HG02571 (cell line): ENCODE measurements around the gene FOXC1.

Experiments
- ATAC-seq: cut with Tn5 transposase; IDR thresholded peaks from one replicate; pipeline ENCODE4 v1.9.1; 2021; ENCODE audit warnings: mild to moderate bottlenecking, moderate library complexity; ENCODE audit not compliant: unreplicated experiment

Gene FOXC1

DNA sequence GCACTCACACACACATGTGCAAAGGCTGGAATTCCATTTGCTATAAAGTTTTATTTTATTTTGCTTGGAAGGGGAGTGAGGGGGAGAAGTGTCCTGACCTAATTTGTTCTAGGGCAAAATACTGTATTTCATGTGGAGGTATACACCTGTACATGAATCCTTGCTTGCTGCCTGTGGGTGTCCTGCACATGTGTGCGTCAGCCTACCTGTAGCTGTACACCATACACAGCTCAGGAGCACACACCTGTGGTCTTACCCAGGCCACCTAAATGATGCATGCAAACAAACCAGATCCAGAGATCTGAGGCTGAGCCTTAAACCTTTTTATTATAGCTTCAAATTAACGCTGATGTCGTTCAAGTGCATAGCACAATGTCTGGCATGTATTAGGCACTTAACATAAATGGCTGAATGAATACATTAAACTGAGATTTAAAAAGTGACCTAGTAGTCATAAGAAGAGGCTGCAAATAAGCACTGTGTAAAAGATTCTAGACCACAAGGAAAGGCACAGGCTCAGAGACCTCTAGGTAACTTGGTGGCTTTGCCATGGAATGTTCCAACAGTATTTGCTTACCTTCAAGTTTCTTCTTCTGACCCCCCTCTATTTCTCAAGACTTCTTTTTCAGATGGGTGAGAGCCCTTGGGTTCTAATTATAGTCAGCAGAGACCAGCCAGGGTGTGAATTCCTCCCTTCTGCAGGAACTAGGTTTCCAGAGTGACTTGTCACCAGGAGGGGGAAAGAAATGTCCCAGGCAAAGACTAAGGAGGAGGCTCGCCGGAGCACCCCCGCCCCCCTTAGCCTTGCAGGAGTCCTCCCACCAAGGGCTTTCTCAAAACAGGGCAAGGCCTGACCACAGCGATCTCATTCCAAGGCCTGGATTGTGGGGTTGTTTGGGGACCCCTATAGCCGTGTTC, 13.4 kb downstream of the FOXC1 start:
- ATAC-seq: no peak

GRCh38 chr6:1623769-1624057, 14.0 kb downstream of the FOXC1 start:
- ATAC-seq: no peak

DNA sequence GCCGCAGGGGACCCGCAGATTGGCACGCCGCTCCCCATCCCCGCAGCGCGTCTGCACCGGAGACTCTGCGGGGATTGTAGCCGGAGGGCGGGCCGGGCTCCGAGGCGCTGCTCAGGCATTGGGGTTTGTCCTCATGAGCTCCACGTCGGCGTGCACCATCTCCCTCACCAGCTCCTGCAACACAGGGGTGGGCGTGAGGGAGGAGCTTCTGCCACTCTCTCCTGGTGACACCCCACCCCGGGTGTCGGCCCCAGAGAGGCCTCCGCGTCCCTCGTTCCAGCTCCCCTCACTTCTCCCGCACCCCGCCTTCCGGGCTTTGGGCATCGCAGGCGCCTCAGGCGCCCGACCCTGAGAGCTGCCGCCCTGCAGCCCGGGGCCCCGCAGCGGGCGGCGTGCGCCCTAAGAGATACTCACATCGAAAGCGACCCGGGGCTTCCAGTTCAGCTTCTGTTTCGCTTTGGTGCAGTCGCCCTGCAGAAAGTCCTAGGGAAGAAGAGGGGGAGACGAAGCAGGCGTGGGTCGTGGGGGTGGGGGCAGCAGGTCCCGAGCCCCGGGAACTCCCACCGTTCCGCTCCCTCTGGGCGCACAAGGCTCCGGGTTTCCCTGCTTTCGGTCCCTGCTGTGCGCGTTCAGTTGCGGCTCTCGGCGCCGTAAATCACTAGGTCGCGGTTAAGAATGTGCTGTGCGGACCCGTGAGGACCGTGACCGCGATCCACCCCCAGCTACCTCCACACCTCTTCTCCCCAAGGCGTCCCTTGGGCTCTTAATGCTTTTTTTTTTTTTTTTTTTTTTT, 14.5 kb downstream of the FOXC1 start:
- no peak for ATAC-seq

DNA sequence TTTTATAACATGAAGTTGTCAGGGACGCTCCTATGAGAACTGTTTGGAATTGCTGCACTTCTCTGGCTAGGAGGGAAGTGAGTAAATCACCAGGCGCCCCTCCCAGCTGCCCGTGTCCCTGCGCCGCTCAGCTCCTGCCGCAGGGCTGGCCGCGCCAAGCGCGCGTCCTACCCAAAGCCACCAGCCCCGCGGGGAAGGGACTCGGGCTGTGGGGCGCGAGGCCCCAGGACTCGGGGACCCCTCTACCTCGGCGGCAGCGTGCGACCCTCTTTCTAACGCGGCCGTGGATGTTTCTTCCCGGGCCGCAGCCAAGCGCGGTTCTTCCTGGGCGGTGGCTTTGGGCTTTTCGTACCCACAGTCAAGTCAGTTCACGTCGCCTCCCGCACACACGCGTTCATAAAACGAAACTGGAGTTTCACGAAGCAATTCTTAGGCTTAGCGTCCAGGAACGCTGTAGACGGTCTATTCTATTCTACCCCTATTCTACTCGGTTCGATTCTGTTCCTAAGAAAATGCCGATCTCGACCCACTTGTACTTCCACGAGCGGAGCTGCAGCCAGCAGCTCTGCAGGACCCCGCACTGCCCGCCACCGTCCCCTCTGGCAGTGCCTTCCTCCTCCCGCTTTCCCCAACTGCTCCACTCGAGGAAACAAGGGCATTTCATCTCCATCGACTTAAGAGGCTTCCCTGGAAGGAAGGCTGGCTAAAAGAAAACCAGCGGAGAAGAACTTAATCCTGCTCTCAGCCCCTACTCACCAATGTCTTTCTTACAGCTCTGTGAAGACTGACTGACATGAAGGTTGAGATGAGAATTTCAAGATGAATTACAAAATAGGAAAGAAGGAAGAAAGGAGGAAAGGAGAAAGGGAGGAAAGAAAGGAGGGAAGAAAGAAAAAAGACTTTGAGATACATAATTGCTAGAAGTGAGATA, 15.4 kb downstream of the FOXC1 start:
- ATAC-seq: no peak

- no peak for ATAC-seq
Measured at GRCh38 chr6:1625794-1626435, 16.2 kb downstream of the FOXC1 start.

DNA sequence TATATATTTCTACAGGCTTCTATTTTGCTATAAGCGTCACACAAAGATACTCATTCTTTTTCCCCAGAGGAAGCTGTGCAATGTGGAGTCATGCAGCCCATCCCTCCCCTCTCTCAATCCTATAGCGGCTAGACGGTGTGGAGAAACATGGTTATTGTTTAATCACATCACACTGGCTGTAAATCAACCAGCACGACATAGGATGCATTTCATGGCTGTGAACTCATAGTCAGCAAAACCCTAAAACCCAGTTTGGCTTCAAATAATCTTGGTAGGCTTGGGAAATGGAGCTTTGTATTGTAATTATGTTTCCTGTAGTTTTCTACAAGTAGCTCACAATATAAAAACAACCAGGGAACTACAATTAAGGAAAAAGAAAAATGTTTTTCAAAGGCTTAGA, 16.8 kb downstream of the FOXC1 start:
- no peak for ATAC-seq

- no peak for ATAC-seq
Measured at GRCh38 chr6:1627827-1628560, 18.3 kb downstream of the FOXC1 start.

- no peak for ATAC-seq
Measured at GRCh38 chr6:1629316-1629715, 19.6 kb downstream of the FOXC1 start.

DNA sequence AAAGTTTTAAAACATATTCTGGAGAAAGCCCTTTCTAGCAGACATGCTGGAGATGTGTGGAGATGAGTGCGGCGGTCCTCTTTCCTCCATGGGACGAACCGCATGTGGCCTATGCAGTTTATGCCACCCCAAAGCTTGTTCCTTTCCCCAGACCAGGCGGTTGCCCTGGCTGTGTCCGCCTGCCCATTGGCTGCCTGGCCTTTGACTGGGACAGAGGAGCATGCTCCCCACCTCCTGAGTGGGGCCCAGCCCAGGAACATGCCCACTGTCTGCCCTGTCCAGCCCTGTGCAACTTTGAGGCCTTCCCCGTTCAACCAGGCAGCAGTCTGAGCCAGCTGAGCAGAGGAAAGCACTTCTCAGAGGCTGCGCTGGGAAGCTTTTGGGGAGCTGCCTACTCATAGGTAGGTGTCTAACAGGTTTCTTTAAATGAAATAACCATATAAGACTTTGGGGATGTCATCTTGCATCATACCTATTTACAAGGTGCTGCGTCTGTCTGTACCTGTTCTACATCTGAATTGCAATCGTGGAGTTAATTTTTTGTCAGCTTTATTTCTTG, 20.6 kb downstream of the FOXC1 start:
- ATAC-seq: no peak

DNA sequence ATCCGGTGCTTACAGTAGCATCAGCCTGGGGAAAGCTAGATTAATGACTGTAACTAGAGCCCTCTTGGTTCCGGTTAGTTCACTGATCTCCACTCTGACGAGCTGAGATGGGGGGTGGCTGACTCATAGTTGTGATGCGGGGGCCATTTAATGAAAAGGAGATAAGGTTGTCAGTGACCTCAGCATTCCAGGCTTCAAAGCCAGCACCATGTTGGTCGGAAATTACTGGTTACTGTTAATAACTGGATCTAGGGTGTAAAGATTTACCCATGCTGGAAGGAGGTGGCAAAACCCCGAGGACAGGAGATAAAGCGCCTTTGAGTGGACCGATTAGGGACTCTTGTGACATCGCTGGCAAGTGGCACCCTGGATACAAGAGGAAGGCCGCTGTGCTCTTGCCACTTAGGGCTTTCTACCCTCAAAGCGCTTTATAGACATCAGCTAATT, 21.1 kb downstream of the FOXC1 start:
- no peak for ATAC-seq

- no peak for ATAC-seq
Measured at GRCh38 chr6:1631251-1631650, 21.5 kb downstream of the FOXC1 start.

- no peak for ATAC-seq
Measured at GRCh38 chr6:1633366-1634021, 23.8 kb downstream of the FOXC1 start.

DNA sequence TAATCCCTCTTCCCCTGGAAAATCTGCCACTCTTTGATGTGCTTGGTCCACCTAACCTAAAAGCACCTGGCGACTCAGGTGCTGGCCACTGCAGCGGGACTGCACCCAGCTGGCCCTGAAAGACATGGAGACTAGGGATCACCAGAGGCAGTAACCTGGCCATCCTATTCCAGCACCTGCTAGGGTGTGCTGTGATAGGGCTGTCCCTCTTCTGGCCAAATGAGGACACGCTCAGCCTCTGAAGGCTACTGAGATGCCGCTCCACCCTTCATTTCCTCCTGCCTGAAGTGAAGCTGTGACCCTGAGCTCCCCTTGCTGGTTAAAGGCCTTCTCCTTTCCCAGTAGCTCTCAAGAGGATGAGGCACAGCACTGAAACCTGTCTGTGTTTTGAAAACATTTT, 24.4 kb downstream of the FOXC1 start:
- ATAC-seq: no peak

DNA sequence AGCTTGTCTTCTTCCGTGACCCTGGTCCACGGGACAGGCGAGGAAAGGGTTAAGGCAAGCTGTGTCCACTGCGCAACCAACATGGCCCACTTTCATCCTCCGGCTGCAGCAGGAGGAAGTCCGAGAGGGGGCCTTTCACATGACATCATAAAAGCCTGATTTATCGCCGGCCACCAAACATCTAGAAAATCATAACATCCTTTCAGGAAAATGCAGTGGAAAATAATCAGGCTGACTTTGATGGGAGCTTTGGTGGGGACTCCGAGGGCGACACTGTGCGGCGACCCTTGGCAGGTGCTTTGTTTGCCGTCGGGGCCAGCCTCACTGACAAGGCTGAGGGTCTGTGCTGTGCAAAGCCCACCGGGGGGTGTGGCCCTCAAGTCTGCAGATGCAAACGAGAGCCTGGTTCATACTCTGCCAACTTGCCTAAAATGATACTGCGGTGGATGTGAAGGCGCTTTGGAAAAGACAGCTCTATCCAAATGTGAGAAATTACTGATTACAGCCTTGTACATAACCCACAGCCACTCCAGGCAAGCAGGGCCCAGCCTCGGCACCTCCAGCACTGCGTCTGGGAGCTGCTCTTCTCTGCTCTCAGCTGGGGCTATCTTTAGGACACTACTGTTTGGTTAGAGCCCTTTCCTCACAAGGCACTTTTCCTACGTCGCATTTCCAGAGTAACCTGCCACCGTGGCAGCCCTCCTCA, 25.7 kb downstream of the FOXC1 start:
- ATAC-seq: no peak

GRCh38 chr6:1636272-1636825, 26.6 kb downstream of the FOXC1 start:
- no peak for ATAC-seq

- ATAC-seq: no peak
Measured at GRCh38 chr6:1636971-1637871, 27.5 kb downstream of the FOXC1 start.

- ATAC-seq: no peak
Measured at GRCh38 chr6:1639430-1639829, 29.7 kb downstream of the FOXC1 start.
